ENCODE data around the gene DCAF10. TPM values are rescaled to one million over a fixed set of nuclear protein-coding genes. Genes with fewer than 3 reads are reported as not detected.
A peak's percentile ranks its signal among the peaks of the same experiment; 100 is the strongest.

The DCAF10 gene
- total and polyA plus RNA-seq, 4 donors = 9.7 to 22.2 (median 15.3) TPM

DNA sequence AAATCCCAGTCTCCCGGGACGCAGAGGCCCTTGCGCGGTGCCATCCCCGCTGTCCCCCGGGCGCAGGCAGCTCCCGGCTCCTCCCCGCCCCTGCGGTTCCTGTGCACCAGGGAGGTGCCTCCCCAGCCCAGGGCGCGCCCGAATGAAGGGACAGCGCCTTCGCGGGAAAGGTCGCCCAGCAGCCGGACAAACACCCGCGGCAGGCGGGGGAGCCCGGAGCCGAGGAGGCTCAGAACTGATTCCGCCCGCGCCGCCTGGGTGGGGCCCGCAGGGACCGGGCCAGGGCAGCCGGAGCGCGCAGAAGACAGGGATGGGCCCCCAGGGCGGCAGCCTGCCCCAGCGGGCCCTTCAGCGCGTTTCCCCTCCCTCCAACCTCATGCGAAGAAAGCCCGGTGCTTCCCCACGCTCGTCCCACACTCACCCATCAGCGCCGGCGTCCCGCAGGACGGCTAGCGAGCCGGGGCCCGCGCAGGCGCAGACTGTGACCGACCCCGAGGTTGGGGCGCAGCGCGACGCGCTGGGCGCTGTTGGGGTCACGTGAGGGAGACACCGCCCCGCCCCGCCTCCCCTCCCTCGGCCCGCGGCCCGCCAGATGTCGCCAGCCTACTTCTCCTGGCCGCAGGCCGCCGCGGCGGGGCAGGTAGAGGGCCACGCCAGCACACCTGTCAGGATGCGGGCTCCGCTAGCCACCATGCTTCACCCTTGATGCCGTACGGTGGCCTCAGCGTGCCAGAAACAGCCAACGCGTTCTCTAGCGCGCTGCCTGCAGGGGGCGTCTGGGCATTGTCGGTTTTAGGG lies 103.2 kb downstream of the DCAF10 start, which contains the start of gene SLC25A51:
Gene SLC25A51, minus strand, starts transcription at position 481 of the 798 bp plus-strand sequence. CDS start 15,577 bp downstream, outside the sequence.
- Histone ChIP-seq H3K27me3 (ENCODE audit: control insufficient read depth in 4 of 4, insufficient read depth in 4 of 4, low read length in 3 of 4) (no peaks in the 10 kb centered on the region), H3K9me3 (ENCODE audit: control insufficient read depth in 4 of 4, low read length in 3 of 4) (no peaks in the 10 kb centered on the region), H3K4me1 (ENCODE audit: control insufficient read depth in 4 of 4, insufficient read depth in 4 of 4, low read length in 3 of 4) (peaks cover 9 to 27% (median 17%) of the 10 kb centered on the region in 4 donors), H3K9ac (ENCODE audit: low read depth in 1 of 2, low read length in 2 of 2) (peak within 1 kb of the TSS; percentile 24 to 57), H3K27ac (ENCODE audit: low read depth in 1 of 2, low read length in 2 of 2) (peak within 1 kb of the TSS; percentile 44 to 91), H3K36me3 (ENCODE audit: control insufficient read depth in 4 of 4, insufficient read depth in 3 of 4, low read depth in 1 of 4, low read length in 3 of 4) (peaks cover 0 to 6% (median 3%) of the 10 kb centered on the region in 4 donors), H3K4me3 (ENCODE audit: low read depth in 1 of 3, low read length in 3 of 3) (peak within 1 kb of the TSS; percentile 62 to 96 (median 65))
- WGBS = under 1% methylated on average over 84 of the region's 84 CpGs
- TF ChIP-seq ZBTB33 (IDR thresholded peaks at IDR 0.05) (peak; percentile 66), JUND (IDR thresholded peaks at IDR 0.05) (no peak), RAD21 (IDR thresholded peaks at IDR 0.05) (peak; percentile 73 to 82), TAF1 (conservative IDR thresholded peaks at IDR 0.05) (no peak), GABPA (IDR thresholded peaks at IDR 0.05 in 1 of 2, conservative IDR thresholded peaks at IDR 0.05 in 1 of 2) (peak in 1 of 2 donors; percentile 58), FOXA2 (IDR thresholded peaks at IDR 0.05) (peak; percentile 21), RXRA (IDR thresholded peaks at IDR 0.05) (peak; percentile 60 to 66), NR2F2 (IDR thresholded peaks at IDR 0.05) (peak; percentile 40), FOXA1 (IDR thresholded peaks at IDR 0.05) (peak; percentile 78), YY1 (IDR thresholded peaks at IDR 0.05) (peak; percentile 96), MAX (IDR thresholded peaks at IDR 0.05) (peak; percentile 81), EGR1 (IDR thresholded peaks at IDR 0.05; ENCODE audit: low read depth in 2 of 2) (no peak), SP1 (IDR thresholded peaks at IDR 0.05) (peak; percentile 46)
- TF ChIP-seq, protein P1, sequence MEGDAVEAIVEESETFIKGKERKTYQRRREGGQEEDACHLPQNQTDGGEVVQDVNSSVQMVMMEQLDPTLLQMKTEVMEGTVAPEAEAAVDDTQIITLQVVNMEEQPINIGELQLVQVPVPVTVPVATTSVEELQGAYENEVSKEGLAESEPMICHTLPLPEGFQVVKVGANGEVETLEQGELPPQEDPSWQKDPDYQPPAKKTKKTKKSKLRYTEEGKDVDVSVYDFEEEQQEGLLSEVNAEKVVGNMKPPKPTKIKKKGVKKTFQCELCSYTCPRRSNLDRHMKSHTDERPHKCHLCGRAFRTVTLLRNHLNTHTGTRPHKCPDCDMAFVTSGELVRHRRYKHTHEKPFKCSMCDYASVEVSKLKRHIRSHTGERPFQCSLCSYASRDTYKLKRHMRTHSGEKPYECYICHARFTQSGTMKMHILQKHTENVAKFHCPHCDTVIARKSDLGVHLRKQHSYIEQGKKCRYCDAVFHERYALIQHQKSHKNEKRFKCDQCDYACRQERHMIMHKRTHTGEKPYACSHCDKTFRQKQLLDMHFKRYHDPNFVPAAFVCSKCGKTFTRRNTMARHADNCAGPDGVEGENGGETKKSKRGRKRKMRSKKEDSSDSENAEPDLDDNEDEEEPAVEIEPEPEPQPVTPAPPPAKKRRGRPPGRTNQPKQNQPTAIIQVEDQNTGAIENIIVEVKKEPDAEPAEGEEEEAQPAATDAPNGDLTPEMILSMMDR (IDR thresholded peaks at IDR 0.05; ENCODE audit: low read depth, low read length, missing input control) = peak; percentile 88
- TF ChIP-seq, protein P2, sequence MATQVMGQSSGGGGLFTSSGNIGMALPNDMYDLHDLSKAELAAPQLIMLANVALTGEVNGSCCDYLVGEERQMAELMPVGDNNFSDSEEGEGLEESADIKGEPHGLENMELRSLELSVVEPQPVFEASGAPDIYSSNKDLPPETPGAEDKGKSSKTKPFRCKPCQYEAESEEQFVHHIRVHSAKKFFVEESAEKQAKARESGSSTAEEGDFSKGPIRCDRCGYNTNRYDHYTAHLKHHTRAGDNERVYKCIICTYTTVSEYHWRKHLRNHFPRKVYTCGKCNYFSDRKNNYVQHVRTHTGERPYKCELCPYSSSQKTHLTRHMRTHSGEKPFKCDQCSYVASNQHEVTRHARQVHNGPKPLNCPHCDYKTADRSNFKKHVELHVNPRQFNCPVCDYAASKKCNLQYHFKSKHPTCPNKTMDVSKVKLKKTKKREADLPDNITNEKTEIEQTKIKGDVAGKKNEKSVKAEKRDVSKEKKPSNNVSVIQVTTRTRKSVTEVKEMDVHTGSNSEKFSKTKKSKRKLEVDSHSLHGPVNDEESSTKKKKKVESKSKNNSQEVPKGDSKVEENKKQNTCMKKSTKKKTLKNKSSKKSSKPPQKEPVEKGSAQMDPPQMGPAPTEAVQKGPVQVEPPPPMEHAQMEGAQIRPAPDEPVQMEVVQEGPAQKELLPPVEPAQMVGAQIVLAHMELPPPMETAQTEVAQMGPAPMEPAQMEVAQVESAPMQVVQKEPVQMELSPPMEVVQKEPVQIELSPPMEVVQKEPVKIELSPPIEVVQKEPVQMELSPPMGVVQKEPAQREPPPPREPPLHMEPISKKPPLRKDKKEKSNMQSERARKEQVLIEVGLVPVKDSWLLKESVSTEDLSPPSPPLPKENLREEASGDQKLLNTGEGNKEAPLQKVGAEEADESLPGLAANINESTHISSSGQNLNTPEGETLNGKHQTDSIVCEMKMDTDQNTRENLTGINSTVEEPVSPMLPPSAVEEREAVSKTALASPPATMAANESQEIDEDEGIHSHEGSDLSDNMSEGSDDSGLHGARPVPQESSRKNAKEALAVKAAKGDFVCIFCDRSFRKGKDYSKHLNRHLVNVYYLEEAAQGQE (IDR thresholded peaks at IDR 0.05) = peak; percentile 53
- peak; percentile 98 for DNase-seq (ENCODE audit: low spot score)

Data from liver (tissue), 9 donors.